GM19467 (cell line): ENCODE data around the gene CSKMT.
A peak's percentile ranks its signal among the peaks of the same experiment; 100 is the strongest.
"Not testable (repeated sequence)": the region's sequence is repeated elsewhere in the genome, so short reads cannot be mapped to it uniquely, and the experiment has no call there.

Experiments used
- ATAC-seq: cut with Tn5 transposase; IDR thresholded peaks from one replicate; pipeline ENCODE4 v1.9.1; 2021; ENCODE audit warnings: mild to moderate bottlenecking, moderate library complexity; ENCODE audit not compliant: unreplicated experiment

CSKMT gene

DNA sequence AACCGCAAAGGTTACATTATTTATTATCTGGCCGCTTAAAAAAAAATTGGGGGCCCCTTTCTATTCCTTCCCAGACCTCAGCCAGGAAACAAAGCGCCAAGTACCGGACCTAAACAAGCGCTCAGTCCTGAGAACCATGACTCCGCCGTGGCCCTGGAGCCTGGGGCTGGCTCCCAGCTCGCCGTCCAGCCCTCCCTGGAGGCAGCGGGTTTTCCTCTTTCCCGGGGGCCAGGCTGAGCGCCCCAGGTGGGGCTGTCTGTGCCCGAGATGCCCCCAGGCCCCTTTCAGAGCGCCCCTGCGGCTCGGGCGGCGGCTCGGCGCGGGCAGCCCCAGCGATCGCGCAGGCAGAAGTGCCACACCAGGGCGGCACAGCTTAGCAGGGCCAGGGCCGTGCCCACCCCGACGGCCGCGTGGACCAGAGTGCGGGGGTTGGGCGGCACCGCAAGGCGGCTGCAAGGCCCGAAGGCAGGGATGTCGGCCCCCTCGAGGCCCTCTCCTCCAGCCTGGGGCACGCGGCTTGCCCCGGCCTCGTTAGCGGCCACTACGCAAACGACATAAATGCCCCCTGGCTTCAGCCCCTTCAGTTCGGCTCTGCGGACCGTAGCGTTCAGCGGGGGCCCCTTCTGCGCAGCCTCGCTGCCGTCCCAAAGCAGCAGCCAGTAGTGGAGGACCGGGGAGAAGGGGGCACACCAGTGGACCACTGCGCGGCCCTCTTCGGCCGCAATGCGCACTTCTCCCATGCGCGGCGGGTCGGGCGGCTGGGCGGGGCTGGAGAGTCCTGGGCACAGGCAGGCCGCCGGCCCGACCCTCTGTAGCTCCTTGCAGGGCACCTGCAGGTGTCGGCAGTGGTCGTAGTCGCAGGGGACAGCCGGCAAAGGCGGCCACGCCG is 22.6 kb downstream of the CSKMT start:
- no peak for ATAC-seq

DNA sequence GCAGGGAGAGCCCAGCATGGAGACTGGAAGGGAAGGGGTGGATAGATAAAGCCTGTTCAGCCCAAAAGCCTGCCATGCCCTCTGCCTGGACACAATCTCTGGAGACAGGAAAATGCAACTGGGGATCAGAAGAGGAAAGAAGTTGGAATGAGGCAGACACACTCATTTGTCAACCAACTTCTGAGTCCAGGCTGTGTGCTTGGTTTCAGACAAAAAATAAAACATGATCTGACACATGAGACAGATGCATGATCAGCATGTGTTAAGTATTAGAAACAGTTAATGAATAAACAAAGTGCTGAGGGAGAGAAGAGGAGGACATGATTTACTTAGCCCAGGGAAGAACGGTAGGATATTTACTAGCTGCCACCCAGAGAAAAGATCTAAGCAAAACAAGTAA is 23.4 kb downstream of the CSKMT start:
- ATAC-seq = no peak

DNA sequence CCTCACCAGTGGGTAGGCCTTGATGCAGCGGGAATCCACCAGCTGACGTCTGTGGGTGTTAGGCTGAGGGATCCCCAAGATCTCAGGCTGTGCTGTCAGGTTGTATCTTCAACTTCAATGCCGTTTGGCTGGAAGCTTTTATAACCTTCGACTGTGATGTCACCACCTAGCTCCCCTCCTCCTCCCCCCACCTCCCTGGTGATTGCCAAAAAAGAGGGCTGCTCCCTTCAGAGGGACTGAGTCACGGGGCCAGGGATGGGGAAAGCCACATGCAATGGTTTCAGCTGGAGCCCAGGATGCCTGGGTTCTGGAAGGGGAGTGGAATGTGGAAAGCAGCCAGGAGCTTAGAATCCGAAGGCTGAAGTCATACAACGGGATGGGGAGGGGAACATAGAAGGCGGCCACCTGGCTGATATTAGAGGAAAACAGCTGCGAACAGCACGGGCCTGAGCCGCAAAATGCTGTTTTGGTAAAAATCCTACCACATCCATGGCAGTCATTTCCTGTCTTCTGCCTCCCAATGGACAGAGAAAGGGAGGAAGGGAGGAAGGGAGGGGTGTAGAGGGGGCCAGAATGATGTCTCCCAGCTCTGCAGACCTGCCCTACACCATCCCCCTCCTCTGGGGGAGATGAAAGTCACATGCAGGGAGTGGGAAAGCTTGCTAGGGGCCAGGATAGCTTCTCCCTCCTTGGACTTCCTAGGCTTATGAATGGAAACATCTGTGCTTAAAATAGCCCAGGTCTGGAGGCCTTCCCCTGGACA is 24.5 kb downstream of the CSKMT start, which contains the start of gene LRRN4CL:
Gene LRRN4CL (minus strand): TSS at position 110 of the 763 bp plus-strand sequence. CDS start 1,022 bp downstream, outside the sequence.
- ATAC-seq = no peak

DNA sequence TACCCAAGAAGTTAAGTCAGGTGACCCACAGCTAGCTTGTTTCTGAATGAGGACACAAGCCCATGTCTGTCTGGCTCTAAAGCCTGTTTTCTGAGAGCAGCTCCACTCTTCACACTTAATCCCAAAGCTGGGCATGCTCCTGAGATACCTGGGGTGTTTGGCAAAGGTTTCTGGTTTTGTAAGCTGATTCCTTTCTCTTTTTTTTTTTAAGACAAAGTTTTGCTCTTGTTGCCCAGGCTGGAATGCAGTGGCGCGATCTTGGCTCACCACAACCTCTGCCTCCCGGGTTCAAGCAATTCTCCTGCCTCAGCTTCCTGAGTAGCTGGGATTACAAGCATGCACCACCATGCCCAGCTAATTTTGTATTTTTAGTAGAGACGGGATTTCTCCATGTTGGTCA is 28.5 kb downstream of the CSKMT start:
- ATAC-seq = not testable (repeated sequence)

DNA sequence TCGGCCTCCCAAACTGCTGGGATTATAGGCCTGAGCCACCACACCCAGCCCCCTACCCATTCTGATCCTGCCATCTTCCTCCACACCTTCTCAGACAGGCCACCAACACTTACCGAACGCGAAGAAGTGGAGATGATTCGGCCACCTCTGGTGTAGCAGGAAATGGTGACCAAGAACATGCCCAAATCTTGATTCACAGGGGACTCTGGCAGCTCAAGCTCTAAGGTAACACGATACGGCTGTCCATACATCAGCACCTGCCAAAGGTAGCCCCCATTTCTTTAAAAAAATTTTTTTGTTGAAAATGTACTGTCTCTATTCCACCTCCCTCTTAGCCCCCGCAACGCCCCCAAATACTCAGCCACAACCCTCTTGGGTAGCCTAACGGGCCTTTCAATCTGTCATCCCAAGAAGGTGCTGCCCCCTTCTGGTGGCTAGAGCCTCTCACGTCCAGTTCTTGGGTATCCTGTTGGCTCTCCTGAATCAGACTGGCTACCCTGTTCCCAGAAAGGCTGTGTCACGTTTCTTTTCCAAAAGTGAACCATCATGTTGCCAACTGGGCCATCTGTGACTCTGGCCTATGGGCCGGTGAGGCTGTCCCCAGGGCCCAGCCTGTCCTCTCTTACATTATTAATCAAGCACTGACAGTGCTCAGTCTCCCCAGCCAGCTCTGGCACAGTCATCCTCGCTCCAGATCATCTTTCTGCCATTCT is 29.5 kb downstream of the CSKMT start:
- no peak for ATAC-seq

DNA sequence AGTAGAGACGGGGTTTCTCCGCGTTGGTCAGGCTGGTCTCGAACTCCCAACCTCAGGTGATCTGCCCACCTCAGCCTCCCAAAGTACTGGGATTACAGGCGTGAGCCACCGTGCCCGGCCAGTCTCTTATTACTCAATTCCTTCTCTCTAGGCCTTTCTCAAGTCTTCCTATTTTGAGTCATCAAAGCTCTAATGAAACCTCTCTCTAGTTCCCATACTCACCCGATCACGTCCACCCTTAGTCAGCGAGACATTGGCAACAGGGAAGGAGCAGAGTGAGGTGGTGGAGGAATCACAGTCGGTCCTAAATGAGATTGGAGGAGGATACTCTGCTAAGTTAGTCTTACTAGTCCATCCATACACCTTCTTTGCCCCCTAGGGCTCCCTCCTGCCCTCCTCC is 37.1 kb downstream of the CSKMT start:
- ATAC-seq = no peak

DNA sequence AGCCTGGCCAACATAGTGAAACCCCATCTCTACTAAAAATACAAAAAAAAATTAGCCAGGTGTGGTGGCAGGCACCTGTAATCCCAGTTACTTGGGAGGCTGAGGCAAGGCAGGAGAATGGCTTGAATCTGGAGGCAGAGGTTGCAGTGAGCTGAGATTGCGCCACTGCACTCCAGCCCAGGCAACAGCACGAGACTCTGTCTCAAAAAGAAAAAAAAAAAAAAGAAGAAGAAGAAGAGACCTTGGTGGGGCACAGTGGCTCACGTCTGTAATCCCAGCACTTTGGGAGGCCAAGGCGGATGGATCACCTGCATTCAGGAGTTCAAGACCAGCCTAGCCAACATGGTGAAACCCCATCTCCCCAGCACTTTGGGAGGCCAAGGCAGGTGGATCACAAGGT is 38.8 kb downstream of the CSKMT start:
- not testable (repeated sequence) for ATAC-seq

DNA sequence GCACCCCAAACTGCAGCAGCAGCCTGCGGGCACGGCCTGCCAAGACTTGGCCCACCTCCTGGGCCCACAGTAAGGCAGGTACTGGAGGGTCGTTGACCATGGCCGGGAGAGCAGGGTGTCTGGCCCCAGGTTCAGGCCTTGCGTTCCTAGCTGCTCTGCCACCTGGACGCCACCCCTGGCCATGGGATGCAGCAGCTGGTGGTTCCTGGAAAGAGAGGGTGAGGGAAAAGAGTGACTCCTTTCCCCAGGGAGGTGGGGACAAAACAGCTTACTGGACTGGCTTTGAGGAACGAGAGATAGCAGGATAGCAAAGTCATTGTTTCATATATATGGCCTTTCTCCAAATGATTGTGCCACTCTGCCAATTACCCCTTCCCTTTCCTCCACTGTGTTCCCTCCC is 40.3 kb downstream of the CSKMT start:
- no peak for ATAC-seq

DNA sequence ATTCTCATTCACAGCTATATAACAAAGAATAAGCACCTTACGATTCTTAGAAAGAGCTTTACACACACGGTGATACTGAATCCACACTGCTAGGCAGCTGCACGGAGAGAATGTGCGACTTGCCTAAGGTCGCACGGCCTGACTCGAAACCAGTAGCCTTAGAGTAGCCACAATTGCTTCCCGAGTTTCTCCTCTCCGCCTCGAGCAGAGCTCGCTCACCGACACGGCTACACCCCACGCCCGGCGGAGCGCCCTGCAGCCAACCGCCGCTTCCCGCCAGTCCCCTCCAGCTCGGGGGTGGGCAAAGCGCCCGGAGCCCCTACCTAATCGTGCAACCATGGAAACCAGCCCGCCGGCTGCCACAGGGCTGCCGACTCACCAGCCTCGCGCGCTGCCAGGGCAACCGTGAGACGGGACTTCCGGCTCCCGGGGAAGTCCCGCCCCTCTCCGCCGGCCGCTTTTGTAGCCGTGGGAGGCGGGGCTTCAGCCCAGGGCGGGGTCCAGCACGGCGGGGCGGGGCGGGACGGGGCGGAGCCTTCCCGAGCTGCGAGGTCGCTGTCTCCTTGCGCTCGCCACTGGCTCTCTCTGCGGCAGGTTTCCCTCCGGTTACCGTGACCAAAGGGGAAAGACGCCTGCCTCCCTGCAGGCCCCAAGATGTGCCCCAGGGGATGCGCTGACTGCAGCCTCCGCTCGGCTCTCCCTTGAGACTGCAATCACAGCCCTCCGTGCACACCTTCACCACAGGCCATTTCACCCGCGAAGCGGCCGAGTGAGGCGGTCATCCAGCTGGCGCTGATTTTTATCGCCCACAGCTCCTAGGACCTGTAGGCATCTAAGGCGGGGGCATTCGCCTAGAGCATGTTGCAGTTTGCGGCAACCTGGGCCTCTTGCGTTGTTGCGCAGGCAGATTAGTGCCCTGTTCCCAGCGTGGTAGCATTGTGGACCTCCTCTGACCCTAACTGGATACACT is 41.1 kb downstream of the CSKMT start:
- ATAC-seq = peak; percentile 48

DNA sequence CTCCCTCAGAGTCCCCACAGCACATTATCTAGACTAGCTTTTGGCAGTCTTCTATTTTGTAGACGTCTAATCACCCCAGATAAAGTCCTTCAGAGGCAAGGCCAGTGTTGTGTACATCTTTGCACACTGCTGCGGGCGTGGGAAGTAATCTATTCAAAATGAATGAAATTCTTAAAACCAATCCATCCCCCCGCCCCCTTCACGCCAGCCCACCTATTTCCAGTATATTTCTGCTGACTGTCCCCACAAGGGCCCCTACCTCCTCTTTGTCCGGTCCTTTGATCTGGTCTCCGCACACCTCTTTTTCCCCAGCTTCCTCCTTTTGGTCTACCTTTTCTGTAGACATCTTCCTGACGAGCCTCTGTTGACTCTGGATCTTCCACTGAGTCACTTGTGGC is 41.7 kb downstream of the CSKMT start:
- ATAC-seq = no peak

DNA sequence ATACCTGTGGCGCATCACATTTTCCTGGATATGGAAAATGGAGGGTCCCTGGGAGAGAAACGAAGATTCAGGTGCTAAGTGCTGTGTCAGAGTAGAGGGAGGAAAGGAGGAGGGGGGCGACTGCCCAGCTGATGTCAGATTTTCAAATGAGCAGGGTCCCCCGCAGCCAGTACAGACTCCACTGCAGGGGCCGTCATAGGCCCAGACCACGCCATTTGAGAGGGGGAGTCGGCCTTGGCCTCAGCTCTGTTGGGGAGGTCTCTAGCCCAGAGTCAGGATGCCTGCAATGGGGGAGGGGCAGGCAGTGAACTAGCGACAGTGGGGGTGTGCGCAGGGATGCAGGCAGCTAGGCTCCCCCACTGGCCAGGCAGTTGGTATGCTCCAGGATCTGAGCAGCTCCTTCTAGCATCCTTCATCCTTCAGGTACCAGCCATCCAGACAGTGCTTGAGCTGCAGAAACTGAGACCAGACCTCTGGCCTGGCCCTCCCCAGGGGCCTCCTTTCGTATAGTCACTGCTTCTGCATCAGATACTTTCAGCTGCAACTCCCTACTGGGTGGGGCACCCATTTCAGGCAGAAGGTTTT is 42.3 kb downstream of the CSKMT start, which contains the start of the genes BSCL2 and GNG3:
Gene BSCL2 (minus strand): TSS at position 148 of the 585 bp plus-strand sequence. CDS start 229 bp downstream, outside the sequence.
Gene GNG3 (plus strand): TSS at position 400 of the 585 bp plus-strand sequence. CDS start 620 bp downstream, outside the sequence.
- ATAC-seq = no peak

DNA sequence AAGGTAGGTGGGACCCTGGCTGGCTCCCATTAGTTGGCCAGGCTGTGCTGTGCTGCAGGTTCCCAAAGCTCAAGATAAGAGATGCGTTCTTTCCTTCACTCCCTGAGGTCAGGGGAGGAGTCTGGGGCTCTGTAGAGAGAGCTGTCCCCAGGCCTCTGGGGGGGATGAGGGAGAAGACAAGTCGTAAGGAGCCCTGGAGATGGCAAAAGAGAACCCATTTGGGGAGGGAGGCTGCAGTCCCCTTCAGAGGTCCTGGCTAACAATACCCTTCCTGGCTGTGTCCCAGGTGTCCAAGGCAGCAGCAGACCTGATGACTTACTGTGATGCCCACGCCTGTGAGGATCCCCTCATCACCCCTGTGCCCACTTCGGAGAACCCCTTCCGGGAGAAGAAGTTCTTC is 43.3 kb downstream of the CSKMT start:
- ATAC-seq = no peak

DNA sequence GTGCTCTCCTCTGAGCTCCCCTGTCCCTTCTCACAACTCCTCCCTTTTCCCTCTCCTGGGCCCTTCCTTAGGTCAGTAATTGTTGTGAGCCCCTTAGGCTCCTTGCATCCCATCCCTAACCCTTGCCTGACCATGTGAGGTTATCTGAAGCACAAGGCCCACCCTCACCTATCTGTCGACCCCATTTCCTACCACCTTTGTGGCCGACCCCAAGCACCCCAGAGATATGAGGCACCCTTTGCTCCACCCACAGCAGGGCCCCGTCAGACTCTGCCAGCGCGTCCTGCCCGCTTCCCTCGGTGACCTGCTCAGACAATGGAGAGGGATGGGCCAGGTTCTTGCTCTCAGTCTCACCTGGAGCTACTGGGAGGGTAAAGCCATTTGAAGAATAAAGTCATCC is 43.7 kb downstream of the CSKMT start:
- ATAC-seq = no peak

DNA sequence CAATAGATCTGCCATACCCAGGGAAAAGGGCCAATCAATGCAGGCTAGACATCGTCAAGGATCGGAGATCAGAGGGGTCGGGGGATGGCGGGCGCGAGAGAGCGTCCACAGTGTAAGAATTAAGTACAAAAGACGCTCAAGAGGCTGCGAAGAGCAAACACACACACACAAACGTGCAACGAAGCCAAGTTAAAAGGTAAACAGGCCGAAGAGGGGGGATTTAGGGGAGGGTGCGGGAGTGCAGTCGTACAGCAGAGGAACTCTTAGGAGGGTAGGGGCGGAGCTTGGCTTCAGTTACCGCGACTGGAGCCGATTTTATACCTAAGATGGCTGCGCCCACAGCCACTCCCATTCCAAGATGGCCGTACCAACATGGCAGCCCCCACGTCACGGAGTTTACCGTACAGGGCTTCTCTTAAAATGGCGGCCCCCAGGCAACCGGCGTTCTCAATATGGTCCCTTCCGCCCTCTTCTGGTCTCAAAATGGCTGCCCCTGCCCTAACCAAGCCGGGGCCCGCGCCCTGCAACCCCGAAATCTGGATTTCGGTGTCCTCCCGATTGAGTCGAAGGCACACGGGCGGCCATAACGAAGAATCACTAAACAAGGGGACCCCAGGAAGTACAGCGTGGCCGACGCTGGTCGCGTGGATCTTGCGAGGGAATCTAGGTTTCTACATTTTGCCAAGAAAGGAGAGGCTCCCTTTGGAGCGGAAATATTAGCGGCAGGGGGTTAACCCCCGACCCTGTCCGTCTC is 44.3 kb downstream of the CSKMT start:
- ATAC-seq = peak; percentile 60

DNA sequence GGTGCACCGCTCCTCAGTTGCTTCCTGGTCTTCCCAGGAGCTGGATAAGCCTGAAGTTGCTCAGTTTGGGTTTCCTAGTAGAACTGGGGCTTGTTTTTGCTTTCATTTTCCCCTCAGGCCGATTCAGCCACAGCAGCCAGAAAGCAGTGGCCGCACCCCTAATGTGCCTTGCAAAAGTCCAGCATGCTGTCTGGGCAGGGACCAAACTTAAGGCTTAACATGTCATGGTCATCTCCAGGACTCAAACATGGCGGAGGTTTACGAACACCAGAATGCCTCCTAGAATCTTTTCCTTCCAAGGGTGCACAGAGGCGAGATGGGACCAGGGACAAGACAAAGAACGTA is 44.9 kb downstream of the CSKMT start:
- no peak for ATAC-seq

DNA sequence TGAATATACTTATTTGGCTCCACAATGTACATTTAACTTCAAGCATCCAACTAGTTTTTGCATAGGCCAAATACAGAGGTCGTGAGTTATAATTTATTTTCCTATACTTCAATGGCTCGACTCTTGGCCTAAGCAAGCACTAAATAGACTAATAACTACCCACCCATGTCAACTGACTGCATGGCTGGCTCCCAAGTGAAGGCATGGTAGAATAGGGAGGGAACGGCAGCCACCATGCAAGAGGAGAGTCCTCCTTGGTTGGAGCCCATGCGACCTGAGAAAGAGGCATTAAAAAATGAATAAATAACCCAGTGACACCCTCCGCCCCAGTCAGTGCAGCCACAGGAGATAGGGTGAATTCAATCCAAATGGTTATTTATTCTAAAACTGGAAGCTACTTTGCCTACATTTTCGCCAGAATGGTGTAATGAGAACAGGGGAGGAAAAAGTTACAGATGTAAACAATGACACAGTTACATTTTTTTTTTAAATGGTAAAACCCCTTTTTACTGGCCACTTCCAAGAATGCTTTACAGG is 47.2 kb downstream of the CSKMT start:
- ATAC-seq = no peak

DNA sequence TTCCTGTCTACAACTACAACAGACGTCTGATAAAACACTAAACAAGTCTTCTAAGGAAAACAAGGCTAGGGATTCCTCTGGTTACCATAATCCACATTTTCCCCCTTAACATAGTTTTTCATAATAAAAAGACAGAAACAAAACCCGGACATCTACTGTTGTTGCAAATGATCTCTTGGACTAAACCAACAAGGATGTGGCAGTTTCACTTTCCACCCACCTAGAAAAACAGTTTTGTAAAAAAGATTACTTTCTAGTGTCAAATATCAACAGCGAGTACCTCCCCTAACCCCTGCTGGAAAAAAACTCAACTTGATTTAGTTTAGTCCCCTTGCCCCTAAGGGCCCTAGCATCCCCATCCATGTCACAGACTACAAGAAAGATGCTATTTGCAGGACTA is 47.7 kb downstream of the CSKMT start:
- ATAC-seq = no peak

DNA sequence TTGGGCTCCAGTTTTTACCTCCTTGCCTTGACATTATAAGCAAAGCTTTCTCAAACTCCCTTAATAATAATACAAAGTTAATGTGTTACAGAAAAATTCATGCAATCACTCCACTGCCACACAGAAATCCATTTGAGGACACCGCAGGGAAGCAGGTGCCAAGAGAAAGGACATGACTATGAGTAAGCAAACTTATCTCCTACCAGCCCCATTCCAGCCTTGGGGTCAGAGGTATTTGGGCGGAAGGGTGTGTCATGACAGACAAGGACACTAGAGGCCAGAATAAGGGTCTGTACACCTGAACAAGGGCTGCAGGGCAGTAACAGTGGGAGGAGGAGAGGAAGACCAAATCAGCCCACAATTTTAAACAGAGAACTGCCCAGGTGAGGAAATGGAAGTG is 48.2 kb downstream of the CSKMT start:
- ATAC-seq = no peak
